ENCODE data around the gene FURIN.

The FURIN gene

DNA sequence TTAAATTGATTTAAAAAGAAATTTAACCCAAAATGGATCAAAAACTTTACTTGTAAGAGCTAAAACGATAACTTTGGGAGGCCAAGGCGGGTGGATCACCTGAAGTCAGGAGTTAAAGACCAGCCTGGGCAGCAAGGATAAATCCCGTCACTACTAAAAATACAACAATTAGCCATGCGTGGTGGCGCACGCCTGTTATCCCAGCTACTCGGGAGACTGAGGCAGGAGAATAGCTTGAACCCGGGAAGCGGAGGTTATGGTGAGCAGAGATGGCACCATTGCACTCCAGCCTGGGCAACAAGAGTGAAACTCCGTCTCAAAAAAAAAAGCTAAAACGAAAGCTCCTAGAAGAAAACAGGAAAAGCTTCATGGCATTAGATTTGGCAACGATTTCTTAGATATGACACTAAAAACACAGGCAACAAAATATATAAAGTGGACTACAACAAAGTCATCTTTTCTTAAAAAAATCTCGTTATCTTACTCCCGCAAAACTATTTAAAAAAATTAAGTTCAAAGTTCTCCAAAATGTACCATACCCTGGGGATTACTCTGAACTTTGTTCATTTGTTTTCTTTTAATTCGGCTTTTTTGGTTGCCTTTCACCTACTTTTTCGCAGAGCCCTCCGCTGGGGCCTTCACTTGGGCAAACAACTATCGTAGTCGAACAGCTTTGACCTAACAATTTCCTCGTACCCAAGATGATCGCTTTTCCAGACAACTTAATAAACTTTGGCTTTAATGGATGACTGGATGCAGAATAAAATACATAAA, 61.0 kb downstream of the FURIN start:
- Histone ChIP-seq H3K27ac (ENCODE audit: low read depth, low read length) (peak overlapping the region; percentile 88), H3K27me3 (ENCODE audit: control insufficient read depth, insufficient read depth, low read length) (no peaks in the 10 kb centered on the region), H3K36me3 (ENCODE audit: control insufficient read depth, insufficient read depth, low read length) (no peaks in the 10 kb centered on the region), H3K4me3 (ENCODE audit: low read length) (peak overlapping the region; percentile 81), H3K9ac (ENCODE audit: low read length) (peak overlapping the region; percentile 52), H3K4me1 (ENCODE audit: control insufficient read depth, insufficient read depth, low read length) (peaks cover 17% of the 10 kb centered on the region)

- Histone ChIP-seq H3K4me1 (ENCODE audit: control insufficient read depth, insufficient read depth, low read length) (peaks cover 23% of the 10 kb centered on the region), H3K4me3 (ENCODE audit: low read length) (peak overlapping the region; percentile 81), H3K27me3 (ENCODE audit: control insufficient read depth, insufficient read depth, low read length) (no peaks in the 10 kb centered on the region), H3K9ac (ENCODE audit: low read length) (peak overlapping the region; percentile 60), H3K36me3 (ENCODE audit: control insufficient read depth, insufficient read depth, low read length) (no peaks in the 10 kb centered on the region), H3K27ac (ENCODE audit: low read depth, low read length) (peak overlapping the region; percentile 88)
These were observed 62.6 kb downstream of the FURIN start for GRCh38 chr15:90930861-90931574.

DNA sequence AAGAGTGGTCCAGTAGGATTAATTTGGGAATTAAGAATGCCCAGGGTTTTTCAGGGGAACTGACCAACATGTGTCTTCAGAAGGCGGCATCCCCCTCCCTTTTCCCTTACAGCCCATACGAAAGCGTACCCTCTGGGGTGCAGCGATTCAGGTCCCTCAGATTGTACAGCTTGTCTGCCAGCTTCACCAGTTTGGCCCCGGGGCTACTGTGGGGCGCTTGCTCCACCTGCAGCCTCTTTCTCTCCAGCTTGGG, 63.1 kb downstream of the FURIN start:
- H3K4me1 ChIP-seq (ENCODE audit: control insufficient read depth, insufficient read depth, low read length), result peaks cover 25% of the 10 kb centered on the region
- H3K36me3 ChIP-seq (ENCODE audit: control insufficient read depth, insufficient read depth, low read length), result no peaks in the 10 kb centered on the region
- H3K9ac ChIP-seq (ENCODE audit: low read length), result peak overlapping the region; percentile 72
- H3K4me3 ChIP-seq (ENCODE audit: low read length), result peak overlapping the region; percentile 78
- H3K27ac ChIP-seq (ENCODE audit: low read depth, low read length), result peak overlapping the region; percentile 78
- no peaks in the 10 kb centered on the region for H3K27me3 ChIP-seq (ENCODE audit: control insufficient read depth, insufficient read depth, low read length)

DNA sequence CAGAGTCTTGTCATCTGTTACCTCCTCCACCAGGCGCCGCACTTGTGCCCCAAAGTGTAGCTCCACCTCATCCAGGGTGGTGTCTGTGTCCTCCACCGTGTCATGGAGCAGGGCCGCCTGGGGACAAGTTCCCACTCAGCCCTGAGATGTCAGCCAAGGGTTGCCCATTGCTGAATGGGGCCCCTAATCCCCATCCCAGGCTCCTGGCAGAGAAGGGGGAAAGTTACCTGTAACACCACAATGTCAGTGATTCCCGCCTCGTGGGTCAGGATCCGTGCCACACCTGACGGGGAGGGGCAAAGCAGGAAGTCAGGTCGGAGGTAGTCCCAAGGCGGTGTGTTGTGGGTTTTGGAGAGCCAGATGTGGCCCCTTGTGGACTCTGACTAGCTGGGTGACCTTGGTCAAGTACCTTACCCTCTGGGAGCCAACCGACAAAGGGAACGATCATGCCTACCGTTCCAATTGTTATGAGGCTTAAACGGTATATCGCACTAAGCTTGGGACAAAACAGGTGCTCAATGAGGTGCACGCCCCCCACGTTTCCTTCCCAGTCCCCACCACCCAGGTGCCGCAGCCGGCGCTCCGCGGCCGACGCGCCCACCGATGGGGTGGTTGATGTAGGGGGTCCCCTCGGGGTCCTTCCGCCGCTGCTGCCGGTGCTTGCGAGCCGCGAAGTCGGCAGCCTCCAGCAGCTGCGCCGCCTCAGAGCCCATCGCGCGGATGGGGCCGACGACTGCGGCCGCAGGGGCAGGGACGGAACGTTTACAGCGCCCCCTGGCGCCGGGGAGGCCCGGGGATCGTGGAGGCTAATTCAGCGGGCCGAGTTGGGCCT, 63.7 kb downstream of the FURIN start, which contains the start of gene HDDC3:
HDDC3 (minus strand) TSS at position 722 of the 832 bp plus-strand sequence; CDS start at position 713, 9 bp downstream.
- Histone ChIP-seq H3K27ac (ENCODE audit: low read depth, low read length) (peak within 1 kb of the TSS; percentile 78), H3K4me3 (ENCODE audit: low read length) (peak within 1 kb of the TSS; percentile 78), H3K4me1 (ENCODE audit: control insufficient read depth, insufficient read depth, low read length) (peaks cover 25% of the 10 kb centered on the region), H3K9ac (ENCODE audit: low read length) (peak within 1 kb of the TSS; percentile 72), H3K36me3 (ENCODE audit: control insufficient read depth, insufficient read depth, low read length) (no peaks in the 10 kb centered on the region), H3K27me3 (ENCODE audit: control insufficient read depth, insufficient read depth, low read length) (no peaks in the 10 kb centered on the region)

- Histone ChIP-seq H3K4me1 (ENCODE audit: control insufficient read depth, insufficient read depth, low read length) (peaks cover 25% of the 10 kb centered on the region), H3K27ac (ENCODE audit: low read depth, low read length) (peak overlapping the region; percentile 75), H3K27me3 (ENCODE audit: control insufficient read depth, insufficient read depth, low read length) (no peaks in the 10 kb centered on the region), H3K36me3 (ENCODE audit: control insufficient read depth, insufficient read depth, low read length) (no peaks in the 10 kb centered on the region), H3K4me3 (ENCODE audit: low read length) (no peak overlapping the region), H3K9ac (ENCODE audit: low read length) (peak overlapping the region; percentile 19)
These were observed 64.2 kb downstream of the FURIN start for GRCh38 chr15:90932660-90932991.

All from rectal smooth muscle tissue (tissue), 1 donor.